ENCODE measurements around the gene HSBP1L1.

GRCh38 chr18:79948719-79949411 is 15.6 kb upstream of the HSBP1L1 start:
- no peak for TF ChIP-seq RAD21 (IDR thresholded peaks at IDR 0.05; ENCODE audit: low read depth)
- TF ChIP-seq SP1 (IDR thresholded peaks at IDR 0.05; ENCODE audit: low read depth), result no peak
